ENCODE data around the gene ZNF609.

DNA sequence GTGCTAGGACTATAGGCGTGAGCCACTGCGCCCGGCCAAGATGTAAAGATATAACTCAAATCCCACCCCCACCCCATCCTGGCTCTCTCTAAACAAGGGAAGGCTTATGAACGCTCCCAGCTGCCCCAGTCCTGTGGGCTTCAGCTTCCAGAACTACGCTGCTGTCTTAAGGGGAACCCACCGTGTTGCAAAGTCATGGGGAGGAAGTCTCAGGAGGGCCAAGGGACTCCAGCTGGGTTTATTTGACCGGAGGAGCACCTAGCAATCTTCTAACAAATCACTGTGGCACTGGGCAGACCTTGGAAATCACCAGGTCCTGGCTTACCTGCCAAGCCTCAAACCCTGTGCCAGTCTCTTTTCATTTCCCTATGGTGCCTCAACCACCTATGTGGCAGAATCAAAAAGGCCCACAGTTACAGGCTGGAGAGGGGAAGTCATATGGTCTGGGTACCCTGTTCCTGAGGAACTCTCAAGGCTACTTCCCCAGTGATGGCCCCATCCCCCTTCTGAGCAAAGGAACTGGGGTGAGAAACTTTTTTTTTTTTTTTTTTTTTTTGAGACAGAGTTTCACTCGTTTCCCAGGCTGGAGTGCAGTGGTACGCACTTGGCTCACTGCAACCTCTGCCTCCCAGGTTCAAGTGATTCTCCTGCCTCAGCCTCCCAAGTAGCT is 231.7 kb downstream of the ZNF609 start:
- TF ChIP-seq, protein P1, sequence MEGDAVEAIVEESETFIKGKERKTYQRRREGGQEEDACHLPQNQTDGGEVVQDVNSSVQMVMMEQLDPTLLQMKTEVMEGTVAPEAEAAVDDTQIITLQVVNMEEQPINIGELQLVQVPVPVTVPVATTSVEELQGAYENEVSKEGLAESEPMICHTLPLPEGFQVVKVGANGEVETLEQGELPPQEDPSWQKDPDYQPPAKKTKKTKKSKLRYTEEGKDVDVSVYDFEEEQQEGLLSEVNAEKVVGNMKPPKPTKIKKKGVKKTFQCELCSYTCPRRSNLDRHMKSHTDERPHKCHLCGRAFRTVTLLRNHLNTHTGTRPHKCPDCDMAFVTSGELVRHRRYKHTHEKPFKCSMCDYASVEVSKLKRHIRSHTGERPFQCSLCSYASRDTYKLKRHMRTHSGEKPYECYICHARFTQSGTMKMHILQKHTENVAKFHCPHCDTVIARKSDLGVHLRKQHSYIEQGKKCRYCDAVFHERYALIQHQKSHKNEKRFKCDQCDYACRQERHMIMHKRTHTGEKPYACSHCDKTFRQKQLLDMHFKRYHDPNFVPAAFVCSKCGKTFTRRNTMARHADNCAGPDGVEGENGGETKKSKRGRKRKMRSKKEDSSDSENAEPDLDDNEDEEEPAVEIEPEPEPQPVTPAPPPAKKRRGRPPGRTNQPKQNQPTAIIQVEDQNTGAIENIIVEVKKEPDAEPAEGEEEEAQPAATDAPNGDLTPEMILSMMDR (conservative IDR thresholded peaks at IDR 0.05; ENCODE audit: low read depth, low read length): no peak
- TF ChIP-seq EZH2phosphoT487 (IDR thresholded peaks at IDR 0.05; ENCODE audit: borderline replicate concordance, low read length): no peak
